Measurements from ENCODE around the gene ELANE.
"Not testable (repeated sequence)": the region's sequence is repeated elsewhere in the genome, so short reads cannot be mapped to it uniquely, and the experiment has no call there.

The ELANE gene

DNA sequence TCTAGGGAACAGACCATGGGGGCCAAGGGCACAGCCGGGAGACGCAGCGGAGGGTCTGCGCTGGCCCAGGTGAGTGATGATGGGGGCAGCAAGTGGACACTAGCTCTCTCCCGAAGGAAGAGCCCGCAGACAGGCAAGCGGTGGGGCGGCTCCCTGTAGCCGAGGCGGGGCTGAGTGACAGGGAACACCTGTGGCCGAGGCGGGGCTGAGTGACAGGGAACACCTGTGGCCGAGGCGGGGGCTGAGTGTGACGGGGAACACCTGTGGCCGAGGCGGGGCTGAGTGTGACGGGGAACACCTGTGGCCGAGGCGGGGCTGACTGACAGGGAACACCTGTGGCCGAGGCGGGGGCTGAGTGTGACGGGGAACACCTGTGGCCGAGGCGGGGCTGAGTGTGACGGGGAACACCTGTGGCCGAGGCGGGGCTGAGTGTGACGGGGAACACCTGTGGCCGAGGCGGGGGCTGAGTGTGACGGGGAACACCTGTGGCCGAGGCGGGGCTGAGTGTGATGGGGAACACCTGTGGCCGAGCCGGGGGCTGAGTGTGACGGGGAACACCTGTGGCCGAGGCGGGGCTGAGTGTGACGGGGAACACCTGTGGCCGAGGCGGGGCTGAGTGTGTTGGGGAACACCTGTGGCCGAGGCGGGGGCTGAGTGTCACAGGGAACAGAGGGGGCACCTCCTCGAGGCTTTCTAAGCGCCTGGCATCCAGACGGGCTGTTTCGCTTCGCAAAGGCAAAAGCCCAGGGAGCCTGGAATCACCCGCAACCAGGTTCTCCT lies 39.5 kb downstream of the ELANE start:
- peak overlapping the region; percentile 75 for H3K27ac ChIP-seq
- DNase-seq (ENCODE audit: low read depth, low spot score) = not testable (repeated sequence)

DNA sequence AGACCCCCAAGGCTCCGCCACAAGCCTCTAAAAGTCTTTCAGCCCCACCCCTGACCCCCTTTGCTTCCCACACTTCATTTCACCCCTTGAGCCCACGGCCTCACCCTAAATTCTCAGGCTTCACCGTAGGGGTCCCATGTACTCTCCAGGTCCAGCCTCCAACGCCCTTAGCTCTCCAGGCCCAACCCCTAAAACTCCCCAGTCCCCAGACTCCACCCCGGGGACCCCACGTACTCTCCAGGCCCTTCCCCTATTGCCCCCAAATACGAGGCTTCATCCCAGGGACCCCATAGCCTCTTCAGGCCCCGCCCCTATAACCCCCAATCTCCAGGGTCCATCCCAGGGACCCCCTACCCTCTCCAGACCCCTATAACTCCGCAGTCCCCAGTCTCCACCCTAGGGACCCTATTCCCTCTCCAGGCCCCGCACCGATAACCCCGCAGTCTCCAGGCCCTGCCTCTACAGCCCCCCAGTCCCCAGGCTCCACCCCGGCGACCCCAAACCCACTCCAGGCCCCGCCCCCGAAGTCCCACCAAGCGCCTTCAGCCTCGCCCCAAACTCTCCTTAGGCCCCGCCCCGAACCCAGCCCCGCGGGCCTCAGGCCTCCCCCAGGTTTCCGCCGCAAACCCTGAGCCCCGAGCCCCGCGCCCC lies 40.3 kb downstream of the ELANE start:
- peak overlapping the region; percentile 75 for H3K27ac ChIP-seq
- no peak for DNase-seq (ENCODE audit: low read depth, low spot score)

- peak within 1 kb of the TSS; percentile 75 for H3K27ac ChIP-seq
- DNase-seq (ENCODE audit: low read depth, low spot score) = peak; percentile 59
Observed at GRCh38 chr19:892894-893689, 41.0 kb downstream of the ELANE start, which contains the start of the genes MED16 and RNU6-9. MED16 (minus strand) TSS chr19:893187; CDS start chr19:891131, 2,056 bp downstream. RNU6-9 (plus strand) TSS chr19:893484.

DNA sequence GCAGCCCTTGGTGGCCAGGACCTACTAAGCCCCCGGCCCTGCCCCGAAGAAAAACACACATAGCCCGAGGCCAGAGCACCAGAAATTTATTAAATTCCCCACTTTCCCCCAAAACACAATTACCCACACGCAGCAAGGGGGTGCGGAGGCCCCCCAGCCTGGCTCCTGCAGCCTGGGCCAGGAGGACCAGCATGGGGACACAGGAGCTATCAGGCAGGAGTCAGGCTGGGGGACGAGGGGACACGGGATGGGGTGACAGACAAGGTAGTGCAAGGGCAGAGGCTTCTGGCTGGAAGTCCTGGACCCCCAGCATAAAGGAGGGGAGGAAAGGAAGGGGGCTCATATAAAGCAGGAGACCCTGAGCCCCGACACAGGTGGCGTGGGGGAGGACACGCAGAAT lies 44.3 kb downstream of the ELANE start:
- no peak overlapping the region for H3K27ac ChIP-seq
- DNase-seq (ENCODE audit: low read depth, low spot score) = no peak

DNA sequence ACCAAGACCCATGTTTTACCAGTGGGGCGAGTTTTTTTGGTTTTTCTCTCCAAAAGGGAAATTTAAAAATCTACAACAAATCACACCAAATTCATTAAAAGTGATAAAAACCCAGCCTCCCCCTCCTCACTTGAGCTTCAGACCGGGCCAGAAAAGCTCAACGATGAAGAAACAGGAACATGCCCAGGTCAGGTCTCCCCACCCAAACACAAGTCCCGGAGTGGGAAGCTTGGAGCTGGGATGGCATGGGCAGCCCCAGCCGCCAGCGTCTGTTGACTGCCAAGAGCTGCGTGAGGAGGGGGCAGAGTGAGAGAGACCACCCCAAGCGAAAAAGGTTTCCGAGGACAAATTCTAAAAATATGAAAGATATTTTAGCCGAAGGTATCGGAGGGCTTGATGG lies 44.9 kb downstream of the ELANE start:
- H3K27ac ChIP-seq = no peak overlapping the region
- no peak for DNase-seq (ENCODE audit: low read depth, low spot score)

GRCh38 chr19:897442-898039 lies 45.4 kb downstream of the ELANE start:
- H3K27ac ChIP-seq = no peak overlapping the region
- DNase-seq (ENCODE audit: low read depth, low spot score) = no peak

DNA sequence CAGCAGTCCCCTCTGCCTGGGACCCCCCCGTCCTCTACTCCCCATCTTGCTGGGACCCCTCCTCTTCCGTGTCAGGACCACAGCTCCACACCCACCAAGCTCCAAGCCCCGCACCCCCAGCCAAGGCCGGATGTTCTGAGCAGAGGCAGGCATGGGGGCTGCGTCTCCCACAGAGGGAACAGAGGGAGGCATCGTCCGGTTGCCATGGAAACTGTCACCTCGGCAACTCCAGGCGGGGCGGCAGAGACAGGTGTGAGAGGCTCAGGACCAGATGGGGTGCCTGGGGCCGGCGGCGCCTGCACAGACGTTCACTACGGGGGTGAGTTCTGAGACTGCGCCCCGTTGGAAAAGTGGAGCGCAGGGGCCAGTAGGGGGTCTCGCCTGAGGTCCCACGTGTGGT lies 46.6 kb downstream of the ELANE start:
- no peak for DNase-seq (ENCODE audit: low read depth, low spot score)
- no peak overlapping the region for H3K27ac ChIP-seq

GRCh38 chr19:899336-900042 lies 47.4 kb downstream of the ELANE start:
- DNase-seq (ENCODE audit: low read depth, low spot score) = no peak
- no peak overlapping the region for H3K27ac ChIP-seq

DNA sequence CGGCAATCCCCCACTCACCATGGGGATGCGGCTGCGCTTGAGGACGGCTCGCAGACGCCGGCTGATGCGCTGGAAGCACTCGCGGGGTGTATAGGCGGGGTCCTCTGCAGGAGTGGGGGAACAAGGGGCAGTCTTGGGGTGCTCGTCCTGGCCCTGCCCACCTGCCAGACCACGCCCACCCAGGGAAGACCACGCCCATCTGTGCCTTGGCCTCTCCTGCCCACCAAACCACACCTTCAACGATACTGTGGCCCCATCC lies 47.9 kb downstream of the ELANE start:
- no peak for DNase-seq (ENCODE audit: low read depth, low spot score)
- H3K27ac ChIP-seq = no peak overlapping the region

- DNase-seq (ENCODE audit: low read depth, low spot score) = no peak
- H3K27ac ChIP-seq = no peak overlapping the region
Observed at GRCh38 chr19:900302-901111, 48.4 kb downstream of the ELANE start.

DNA sequence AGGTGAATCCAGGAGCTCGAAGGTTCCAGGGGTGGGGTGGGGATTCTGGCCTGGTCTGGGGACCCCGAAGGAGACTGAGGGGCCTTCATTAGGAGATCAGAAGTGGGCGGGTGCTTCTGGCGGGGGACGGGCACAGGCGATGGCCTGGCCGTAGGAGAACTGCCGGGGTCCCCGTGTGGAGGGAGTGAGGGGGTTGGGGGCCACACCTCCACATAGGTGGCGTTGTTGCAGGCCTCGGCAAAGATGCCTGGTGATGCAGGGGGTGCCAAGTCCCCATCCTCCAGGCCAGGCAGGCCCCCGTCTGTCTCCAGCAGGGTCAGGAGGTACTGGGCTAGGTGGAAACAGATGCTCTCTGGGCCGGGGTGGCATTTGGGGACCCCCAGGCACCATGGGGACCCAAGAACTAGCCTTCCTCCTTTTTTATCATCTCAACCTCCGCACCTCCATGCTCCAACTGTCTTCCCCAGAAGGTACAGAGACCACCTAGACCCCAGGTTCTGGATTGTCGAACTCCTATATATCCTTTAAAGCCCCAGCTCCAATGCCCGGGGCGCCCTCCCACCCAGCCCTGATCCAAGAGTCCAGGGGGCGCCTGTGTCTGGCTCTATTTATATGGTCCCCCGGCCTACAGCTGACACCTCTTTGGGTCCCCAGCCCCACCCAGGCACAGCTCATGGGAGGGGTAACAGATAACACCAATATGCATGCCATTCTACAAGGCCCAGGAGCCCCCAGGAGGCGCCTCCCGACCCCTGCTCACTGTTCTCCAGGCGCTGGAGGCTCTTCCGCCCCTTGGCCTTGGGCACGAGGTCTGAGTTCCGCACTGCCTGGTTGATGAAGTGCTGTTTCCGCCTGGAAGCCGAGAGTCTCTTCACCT lies 49.4 kb downstream of the ELANE start:
- no peak for DNase-seq (ENCODE audit: low read depth, low spot score)
- no peak overlapping the region for H3K27ac ChIP-seq

- H3K27ac ChIP-seq = no peak overlapping the region
- DNase-seq (ENCODE audit: low read depth, low spot score) = no peak
Observed at GRCh38 chr19:902093-902370, 49.9 kb downstream of the ELANE start.

DNA sequence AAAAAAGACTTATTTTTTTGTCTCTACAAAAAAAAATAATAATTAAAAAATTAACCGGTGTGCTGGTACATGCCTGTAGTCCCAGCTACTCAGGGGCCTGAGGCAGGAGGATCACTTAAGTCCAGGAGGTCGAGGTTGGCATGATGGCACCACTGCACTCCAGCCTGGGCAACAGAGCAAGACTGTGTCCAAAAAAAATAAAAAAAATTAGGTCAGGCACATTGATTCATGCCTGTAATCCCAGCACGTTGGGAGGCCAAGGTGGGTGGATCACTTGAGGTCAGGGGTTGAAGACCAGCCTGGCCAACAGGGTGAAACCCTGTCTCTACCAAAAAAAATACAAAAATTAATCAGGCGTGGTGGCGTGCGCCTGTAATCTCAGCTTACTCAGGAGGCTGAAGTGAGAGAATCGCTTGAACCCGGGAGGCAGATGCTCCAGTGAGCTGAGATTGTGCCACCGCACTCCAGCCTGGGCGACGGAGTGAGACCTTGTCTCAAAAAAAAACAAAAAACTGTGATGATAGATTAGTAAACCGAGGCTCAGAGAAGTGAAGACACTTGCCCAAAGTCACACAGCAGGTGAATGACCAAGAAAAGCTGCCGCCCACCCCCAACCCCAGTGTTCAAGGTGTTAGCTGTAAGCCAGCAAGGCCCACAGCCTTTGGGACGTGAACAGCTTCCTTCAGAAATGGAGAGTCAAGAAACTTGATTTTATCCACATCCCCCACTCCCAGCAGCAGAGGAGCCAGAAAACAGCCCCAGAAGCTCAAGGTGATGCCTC lies 50.5 kb downstream of the ELANE start:
- no peak overlapping the region for H3K27ac ChIP-seq
- DNase-seq (ENCODE audit: low read depth, low spot score) = no peak

DNA sequence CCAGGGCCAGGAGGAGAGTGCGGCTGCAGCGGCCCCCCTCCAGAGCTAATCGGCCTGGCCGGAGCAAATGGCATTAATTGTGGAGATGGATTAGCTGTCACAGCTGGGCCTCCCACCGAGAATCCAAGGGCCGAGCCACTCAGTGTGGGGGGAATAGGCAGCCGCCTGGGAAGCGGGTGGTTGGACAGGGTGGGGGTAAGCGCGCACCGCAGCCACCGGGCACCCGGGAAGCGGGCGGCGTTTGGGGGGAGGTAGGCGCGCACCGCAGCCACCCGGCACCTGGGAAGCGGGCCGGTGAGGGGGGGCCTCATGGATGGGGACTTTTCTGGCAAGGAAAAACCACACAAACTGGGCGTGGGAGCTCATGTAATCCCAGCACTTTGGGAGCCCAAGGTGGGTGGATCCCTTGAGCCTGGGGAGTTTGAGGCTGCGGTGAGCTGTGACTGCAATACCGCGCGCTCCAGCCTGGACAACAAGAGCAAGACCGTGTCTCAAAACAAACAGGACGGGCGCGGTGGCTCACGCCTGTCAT lies 51.2 kb downstream of the ELANE start:
- no peak for DNase-seq (ENCODE audit: low read depth, low spot score)
- H3K27ac ChIP-seq = no peak overlapping the region

GRCh38 chr19:904545-904944 lies 52.4 kb downstream of the ELANE start:
- DNase-seq (ENCODE audit: low read depth, low spot score) = no peak
- no peak overlapping the region for H3K27ac ChIP-seq

Measured in epithelial cell of prostate (primary cell).